ENCODE data around the gene PAXIP1.
"Not testable (repeated sequence)": the region's sequence is repeated elsewhere in the genome, so short reads cannot be mapped to it uniquely, and the experiment has no call there.

Gene PAXIP1

DNA sequence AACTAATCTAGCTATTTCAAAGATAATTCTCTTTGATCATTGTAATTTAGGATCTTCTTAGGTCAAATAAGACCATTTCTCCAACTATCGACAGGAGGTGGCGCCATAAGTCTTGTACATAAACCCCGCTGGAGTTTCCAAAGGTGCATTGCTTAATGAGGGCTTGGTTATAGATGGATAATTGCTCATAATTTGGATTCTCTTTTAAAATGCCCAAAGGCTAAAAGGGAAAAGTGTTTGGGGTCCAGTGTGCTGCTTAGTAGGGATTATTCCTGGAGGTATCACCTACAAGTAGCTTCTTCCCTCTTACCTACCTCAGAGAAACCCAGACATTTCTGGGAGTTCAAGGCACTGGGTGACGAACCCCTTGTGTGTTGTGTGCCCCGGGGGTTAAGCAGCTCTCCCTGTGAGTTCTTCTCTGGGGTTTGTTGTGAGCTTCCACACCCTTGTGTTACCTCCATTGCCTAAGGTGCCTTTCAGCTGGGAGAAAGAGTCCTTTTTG lies 75.2 kb downstream of the PAXIP1 start:
- Histone ChIP-seq H3K4me1 (ENCODE audit: control insufficient read depth in 2 of 2, insufficient read depth in 2 of 2, low read length in 2 of 2) (peaks cover 7 to 8% of the 10 kb centered on the region in 2 donors), H3K27ac (ENCODE audit: low read depth in 2 of 2, low read length in 2 of 2) (peak overlapping the region; percentile 84 to 93), H3K4me3 (ENCODE audit: low read length in 2 of 2) (peak overlapping the region; percentile 72 to 91), H3K27me3 (ENCODE audit: control insufficient read depth in 2 of 2, insufficient read depth in 2 of 2, low read length in 2 of 2) (no peaks in the 10 kb centered on the region), H3K9me3 (ENCODE audit: control insufficient read depth in 2 of 2, low read length in 2 of 2) (no peaks in the 10 kb centered on the region), H3K9ac (ENCODE audit: low read depth in 1 of 2, low read length in 2 of 2) (peak overlapping the region; percentile 74 to 86), H3K36me3 (ENCODE audit: control insufficient read depth in 2 of 2, insufficient read depth in 2 of 2, low read length in 2 of 2) (no peaks in the 10 kb centered on the region)

GRCh38 chr7:154922472-154922871 lies 80.5 kb downstream of the PAXIP1 start:
- not testable (repeated sequence) for H3K27me3 ChIP-seq (ENCODE audit: control insufficient read depth in 2 of 2, insufficient read depth in 2 of 2, low read length in 2 of 2); H3K4me3 ChIP-seq (ENCODE audit: low read length in 2 of 2); H3K9ac ChIP-seq (ENCODE audit: low read depth in 1 of 2, low read length in 2 of 2)

GRCh38 chr7:154919344-154920225 lies 83.3 kb downstream of the PAXIP1 start:
- Histone ChIP-seq H3K27ac (ENCODE audit: low read depth in 2 of 2, low read length in 2 of 2) (no peak overlapping the region), H3K4me3 (ENCODE audit: low read length in 2 of 2) (no peak overlapping the region), H3K9ac (ENCODE audit: low read depth in 1 of 2, low read length in 2 of 2) (no peak overlapping the region)

More at GRCh38 chr7:154922472-154922871, 80.5 kb downstream of the PAXIP1 start:
- not testable (repeated sequence) for H3K27ac ChIP-seq (ENCODE audit: low read depth in 2 of 2, low read length in 2 of 2); H3K4me1 ChIP-seq (ENCODE audit: control insufficient read depth in 2 of 2, insufficient read depth in 2 of 2, low read length in 2 of 2); H3K36me3 ChIP-seq (ENCODE audit: control insufficient read depth in 2 of 2, insufficient read depth in 2 of 2, low read length in 2 of 2); H3K9me3 ChIP-seq (ENCODE audit: control insufficient read depth in 2 of 2, low read length in 2 of 2)

GRCh38 chr7:154918741-154919140 lies 84.2 kb downstream of the PAXIP1 start:
- H3K27me3 ChIP-seq (ENCODE audit: control insufficient read depth in 2 of 2, insufficient read depth in 2 of 2, low read length in 2 of 2) = peaks cover 2 to 5% of the 10 kb centered on the region in 2 donors
- no peak overlapping the region for H3K27ac ChIP-seq (ENCODE audit: low read depth in 2 of 2, low read length in 2 of 2)

More at GRCh38 chr7:154919344-154920225, 83.3 kb downstream of the PAXIP1 start:
- H3K36me3 ChIP-seq (ENCODE audit: control insufficient read depth in 2 of 2, insufficient read depth in 2 of 2, low read length in 2 of 2) = no peaks in the 10 kb centered on the region
- H3K4me1 ChIP-seq (ENCODE audit: control insufficient read depth in 2 of 2, insufficient read depth in 2 of 2, low read length in 2 of 2) = no peaks in the 10 kb centered on the region
- no peaks in the 10 kb centered on the region for H3K27me3 ChIP-seq (ENCODE audit: control insufficient read depth in 2 of 2, insufficient read depth in 2 of 2, low read length in 2 of 2)
- H3K9me3 ChIP-seq (ENCODE audit: control insufficient read depth in 2 of 2, low read length in 2 of 2) = no peaks in the 10 kb centered on the region

GRCh38 chr7:154918266-154918665 lies 84.7 kb downstream of the PAXIP1 start:
- no peaks in the 10 kb centered on the region for H3K9me3 ChIP-seq (ENCODE audit: control insufficient read depth in 2 of 2, low read length in 2 of 2)
- H3K4me1 ChIP-seq (ENCODE audit: control insufficient read depth in 2 of 2, insufficient read depth in 2 of 2, low read length in 2 of 2) = peaks cover 0 to 3% of the 10 kb centered on the region in 2 donors
- no peak overlapping the region for H3K27ac ChIP-seq (ENCODE audit: low read depth in 2 of 2, low read length in 2 of 2)
- peaks cover 2 to 5% of the 10 kb centered on the region in 2 donors for H3K27me3 ChIP-seq (ENCODE audit: control insufficient read depth in 2 of 2, insufficient read depth in 2 of 2, low read length in 2 of 2)
- no peak overlapping the region for H3K9ac ChIP-seq (ENCODE audit: low read depth in 1 of 2, low read length in 2 of 2)
- no peaks in the 10 kb centered on the region for H3K36me3 ChIP-seq (ENCODE audit: control insufficient read depth in 2 of 2, insufficient read depth in 2 of 2, low read length in 2 of 2)
- no peak overlapping the region for H3K4me3 ChIP-seq (ENCODE audit: low read length in 2 of 2)

More at GRCh38 chr7:154918741-154919140, 84.2 kb downstream of the PAXIP1 start:
- Histone ChIP-seq H3K36me3 (ENCODE audit: control insufficient read depth in 2 of 2, insufficient read depth in 2 of 2, low read length in 2 of 2) (no peaks in the 10 kb centered on the region), H3K9ac (ENCODE audit: low read depth in 1 of 2, low read length in 2 of 2) (no peak overlapping the region), H3K4me1 (ENCODE audit: control insufficient read depth in 2 of 2, insufficient read depth in 2 of 2, low read length in 2 of 2) (peaks cover 0 to 3% of the 10 kb centered on the region in 2 donors), H3K9me3 (ENCODE audit: control insufficient read depth in 2 of 2, low read length in 2 of 2) (no peaks in the 10 kb centered on the region), H3K4me3 (ENCODE audit: low read length in 2 of 2) (no peak overlapping the region)

DNA sequence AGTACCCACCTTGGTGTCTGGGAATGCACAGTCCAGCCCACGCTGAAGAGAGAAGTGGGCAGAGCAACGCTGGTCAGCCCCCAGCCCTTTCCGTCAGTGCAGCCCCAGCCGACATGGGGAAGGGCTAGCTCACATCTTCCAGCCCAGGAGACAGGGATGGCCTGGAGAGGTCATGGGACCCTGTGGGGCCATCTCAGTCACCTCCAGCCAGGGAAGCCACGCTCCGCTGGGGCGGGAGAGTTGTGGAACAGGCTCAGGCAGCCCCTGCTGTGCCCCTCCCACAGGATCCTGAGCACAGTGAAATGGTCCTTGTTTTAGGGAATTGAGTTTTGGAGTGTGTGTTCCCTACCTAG lies 85.1 kb downstream of the PAXIP1 start:
- Histone ChIP-seq H3K36me3 (ENCODE audit: control insufficient read depth in 2 of 2, insufficient read depth in 2 of 2, low read length in 2 of 2) (no peaks in the 10 kb centered on the region), H3K4me3 (ENCODE audit: low read length in 2 of 2) (no peak overlapping the region), H3K4me1 (ENCODE audit: control insufficient read depth in 2 of 2, insufficient read depth in 2 of 2, low read length in 2 of 2) (peaks cover 0 to 3% of the 10 kb centered on the region in 2 donors), H3K9me3 (ENCODE audit: control insufficient read depth in 2 of 2, low read length in 2 of 2) (no peaks in the 10 kb centered on the region), H3K27ac (ENCODE audit: low read depth in 2 of 2, low read length in 2 of 2) (no peak overlapping the region), H3K9ac (ENCODE audit: low read depth in 1 of 2, low read length in 2 of 2) (no peak overlapping the region), H3K27me3 (ENCODE audit: control insufficient read depth in 2 of 2, insufficient read depth in 2 of 2, low read length in 2 of 2) (peaks cover 2 to 5% of the 10 kb centered on the region in 2 donors)

GRCh38 chr7:154916856-154917807 lies 85.8 kb downstream of the PAXIP1 start:
- peaks cover 2 to 5% of the 10 kb centered on the region in 2 donors for H3K27me3 ChIP-seq (ENCODE audit: control insufficient read depth in 2 of 2, insufficient read depth in 2 of 2, low read length in 2 of 2)
- peaks cover 0 to 3% of the 10 kb centered on the region in 2 donors for H3K4me1 ChIP-seq (ENCODE audit: control insufficient read depth in 2 of 2, insufficient read depth in 2 of 2, low read length in 2 of 2)

DNA sequence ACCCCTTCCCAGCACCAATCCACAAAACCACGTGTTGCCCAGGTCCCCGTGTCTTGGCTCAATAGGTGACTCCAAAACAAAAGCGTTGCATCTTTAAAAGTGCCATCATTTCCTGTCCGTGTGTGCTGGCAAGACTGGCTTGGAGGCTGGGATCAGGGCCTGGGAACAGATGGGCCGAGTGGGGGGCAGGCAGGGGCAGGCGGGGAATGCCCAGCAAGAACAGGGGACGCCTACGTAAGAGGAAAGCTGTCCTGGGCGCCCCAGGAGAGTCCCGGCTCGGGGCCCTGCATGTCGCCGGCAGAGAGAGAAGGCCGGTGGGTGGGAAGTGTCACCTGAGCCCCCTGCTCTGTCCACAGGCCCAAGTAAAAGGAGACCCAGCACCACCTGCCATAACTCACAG lies 86.5 kb downstream of the PAXIP1 start:
- Histone ChIP-seq H3K27me3 (ENCODE audit: control insufficient read depth in 2 of 2, insufficient read depth in 2 of 2, low read length in 2 of 2) (peaks cover 2 to 5% of the 10 kb centered on the region in 2 donors), H3K9ac (ENCODE audit: low read depth in 1 of 2, low read length in 2 of 2) (no peak overlapping the region), H3K4me1 (ENCODE audit: control insufficient read depth in 2 of 2, insufficient read depth in 2 of 2, low read length in 2 of 2) (peaks cover 0 to 3% of the 10 kb centered on the region in 2 donors), H3K27ac (ENCODE audit: low read depth in 2 of 2, low read length in 2 of 2) (no peak overlapping the region), H3K36me3 (ENCODE audit: control insufficient read depth in 2 of 2, insufficient read depth in 2 of 2, low read length in 2 of 2) (no peaks in the 10 kb centered on the region), H3K9me3 (ENCODE audit: control insufficient read depth in 2 of 2, low read length in 2 of 2) (peaks cover 0 to 3% of the 10 kb centered on the region in 2 donors), H3K4me3 (ENCODE audit: low read length in 2 of 2) (no peak overlapping the region)

More at GRCh38 chr7:154916856-154917807, 85.8 kb downstream of the PAXIP1 start:
- Histone ChIP-seq H3K4me3 (ENCODE audit: low read length in 2 of 2) (no peak overlapping the region), H3K9me3 (ENCODE audit: control insufficient read depth in 2 of 2, low read length in 2 of 2) (no peaks in the 10 kb centered on the region), H3K36me3 (ENCODE audit: control insufficient read depth in 2 of 2, insufficient read depth in 2 of 2, low read length in 2 of 2) (no peaks in the 10 kb centered on the region), H3K9ac (ENCODE audit: low read depth in 1 of 2, low read length in 2 of 2) (no peak overlapping the region), H3K27ac (ENCODE audit: low read depth in 2 of 2, low read length in 2 of 2) (no peak overlapping the region)

DNA sequence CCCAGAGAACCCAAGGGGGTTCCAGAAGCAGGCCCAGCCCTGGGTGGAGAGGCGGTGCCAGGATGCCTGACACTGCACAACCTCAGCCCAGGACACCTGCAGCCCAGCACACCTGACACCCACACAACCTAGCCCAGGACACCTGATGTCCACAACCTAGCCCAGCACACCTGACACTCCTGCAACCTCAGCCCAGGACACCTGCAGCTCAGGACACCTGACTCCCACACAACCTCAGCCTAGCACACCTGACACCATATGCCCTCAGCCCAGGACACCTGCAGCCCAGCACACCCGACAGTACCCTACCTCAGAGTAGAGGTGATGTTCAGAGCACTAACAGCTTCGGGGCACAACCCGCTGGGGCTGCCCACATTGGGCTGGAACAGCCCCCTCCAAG lies 87.3 kb downstream of the PAXIP1 start:
- H3K9me3 ChIP-seq (ENCODE audit: control insufficient read depth in 2 of 2, low read length in 2 of 2) = peaks cover 2 to 6% of the 10 kb centered on the region in 2 donors
- no peak overlapping the region for H3K4me3 ChIP-seq (ENCODE audit: low read length in 2 of 2)
- H3K27me3 ChIP-seq (ENCODE audit: control insufficient read depth in 2 of 2, insufficient read depth in 2 of 2, low read length in 2 of 2) = peaks cover 2 to 5% of the 10 kb centered on the region in 2 donors
- no peaks in the 10 kb centered on the region for H3K36me3 ChIP-seq (ENCODE audit: control insufficient read depth in 2 of 2, insufficient read depth in 2 of 2, low read length in 2 of 2)
- H3K27ac ChIP-seq (ENCODE audit: low read depth in 2 of 2, low read length in 2 of 2) = no peak overlapping the region
- no peak overlapping the region for H3K9ac ChIP-seq (ENCODE audit: low read depth in 1 of 2, low read length in 2 of 2)
- peaks cover 0 to 3% of the 10 kb centered on the region in 2 donors for H3K4me1 ChIP-seq (ENCODE audit: control insufficient read depth in 2 of 2, insufficient read depth in 2 of 2, low read length in 2 of 2)

Measured in mucosa of rectum (tissue), 2 donors.